Muscle of back (tissue), 11 donors: ENCODE data around the gene SV2C. TPM values are rescaled to one million over a fixed set of nuclear protein-coding genes. Genes with fewer than 3 reads are reported as not detected.

Source experiments
- DNase-seq, 3 donors: peaks; one replicate each; pipeline versions ENCODE4 v3.0.0 to v3.0.0-alpha.2; 2013
- polyA plus RNA-seq, 10 donors: library from polyadenylated mRNA; unstranded; fragments of 120-200 nt; gene quantifications; one replicate each; pipeline ENCODE4 v1.2.1, GENCODE V29; 2013; ENCODE audit not compliant: insufficient read length in 10 of 10

Gene SV2C
- polyA plus RNA-seq, 10 donors, result 0.03 to 0.23 (median 0.06) TPM; not detected in 1

DNA sequence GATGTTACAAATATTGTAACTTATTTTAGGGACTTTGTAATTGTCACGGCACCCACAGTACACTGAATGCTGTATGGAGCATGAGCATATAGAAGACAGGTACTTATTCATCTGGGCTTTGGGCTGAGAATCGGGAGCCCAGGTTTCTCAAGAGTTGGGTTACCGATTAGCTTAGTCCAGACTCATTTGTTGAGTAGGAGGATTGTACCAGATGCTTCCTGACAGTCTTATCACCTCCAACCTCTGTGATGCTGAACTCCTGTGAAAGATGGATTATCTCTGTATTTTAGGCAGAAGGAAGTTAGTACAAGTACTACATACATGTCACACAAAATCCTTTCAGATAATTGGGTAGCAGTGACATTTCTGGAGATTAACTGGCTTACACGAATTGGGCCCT is 79.2 kb downstream of the SV2C start:
- DNase-seq, result no peak

DNA sequence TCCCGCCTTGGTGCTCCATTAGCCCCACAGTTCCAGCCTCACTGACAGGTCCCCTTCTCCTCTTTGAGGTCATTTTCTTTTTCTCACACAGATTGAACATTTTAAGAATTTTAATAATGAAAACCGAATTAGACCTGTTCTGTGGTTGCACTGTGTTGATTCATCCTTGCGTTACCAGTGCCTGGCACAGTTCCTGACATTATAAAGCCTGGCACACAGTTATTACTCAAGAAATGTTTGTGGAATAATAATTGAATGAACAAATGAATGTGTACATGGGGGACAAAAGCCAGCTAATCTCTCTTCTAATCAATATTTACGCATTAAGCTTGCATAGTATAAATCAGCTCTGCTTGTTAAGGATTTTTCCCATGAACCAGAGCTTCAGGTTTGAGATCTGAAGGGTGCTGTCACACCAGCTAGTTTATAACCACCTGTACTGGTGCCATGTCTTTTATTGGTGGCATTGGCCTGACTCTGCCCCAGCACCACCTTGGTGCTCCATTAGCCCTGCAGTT is 80.0 kb downstream of the SV2C start:
- no peak for DNase-seq

GRCh38 chr5:76165029-76165428 is 81.8 kb downstream of the SV2C start:
- no peak for DNase-seq

DNA sequence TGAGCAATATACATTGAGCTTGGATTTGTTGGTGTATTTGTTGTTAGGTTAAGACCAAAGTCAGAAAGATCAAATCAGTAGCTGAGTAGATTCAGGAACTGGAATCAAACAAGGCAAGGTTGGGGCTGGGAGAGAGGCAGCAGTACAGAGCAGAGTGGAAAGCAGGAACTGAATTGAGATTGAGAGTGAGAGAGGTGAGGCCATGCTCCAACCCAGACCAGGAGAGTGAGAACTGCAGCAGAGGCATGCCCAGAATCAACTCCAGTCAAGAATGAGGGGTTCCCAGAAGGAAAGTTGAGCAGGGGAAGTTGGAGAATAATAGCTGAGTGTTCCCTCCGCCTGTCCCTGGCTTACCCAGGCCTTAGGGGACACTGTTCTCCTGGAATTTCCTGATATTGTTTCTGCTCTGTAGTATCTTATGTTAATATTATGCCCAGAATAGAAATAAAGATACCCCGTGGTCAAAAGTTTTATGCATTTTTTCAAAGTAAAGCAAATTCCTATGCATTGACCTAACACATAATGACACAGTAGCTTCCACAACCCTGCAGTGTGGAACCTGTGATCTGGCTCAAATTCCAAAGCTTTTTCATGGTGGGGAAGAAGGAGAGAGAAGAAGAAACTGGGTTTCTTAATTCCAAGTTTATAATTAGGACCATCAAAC is 82.7 kb downstream of the SV2C start:
- DNase-seq, result no peak

DNA sequence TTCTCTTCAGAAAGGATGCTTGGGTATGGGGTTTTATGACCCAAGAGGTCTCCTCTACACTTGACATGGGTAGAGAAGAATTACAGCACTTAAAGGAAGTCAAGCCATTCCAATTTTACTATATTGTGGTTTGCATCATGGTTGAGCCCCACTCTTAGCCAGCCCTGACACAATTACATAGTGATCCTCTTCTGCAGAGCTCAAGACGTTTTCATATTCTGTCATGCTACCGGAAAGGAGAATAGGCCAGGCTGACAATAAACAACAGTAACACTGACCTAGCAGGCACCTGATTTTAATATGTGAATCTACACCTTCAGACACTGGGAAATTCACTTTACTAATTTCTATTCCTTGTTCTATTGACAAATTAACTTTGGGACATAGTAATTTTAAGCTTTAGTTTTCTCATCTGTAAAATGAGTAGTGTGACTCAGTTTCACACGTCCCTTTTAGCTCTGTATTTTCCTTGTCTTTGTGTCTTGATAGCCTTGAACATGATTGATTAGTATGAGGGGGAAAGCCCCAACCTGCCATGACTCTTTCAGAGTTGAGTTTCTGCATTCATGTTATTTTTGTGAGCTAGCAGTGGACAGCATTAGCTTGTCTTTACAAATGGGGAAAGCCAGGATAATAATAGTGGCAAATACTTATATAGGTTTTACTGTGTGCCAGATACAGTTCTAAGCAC is 83.8 kb downstream of the SV2C start:
- no peak for DNase-seq

- no peak for DNase-seq
Measured at GRCh38 chr5:76169146-76169905, 86.1 kb downstream of the SV2C start.

GRCh38 chr5:76174101-76174500 is 90.9 kb downstream of the SV2C start:
- DNase-seq, result no peak

DNA sequence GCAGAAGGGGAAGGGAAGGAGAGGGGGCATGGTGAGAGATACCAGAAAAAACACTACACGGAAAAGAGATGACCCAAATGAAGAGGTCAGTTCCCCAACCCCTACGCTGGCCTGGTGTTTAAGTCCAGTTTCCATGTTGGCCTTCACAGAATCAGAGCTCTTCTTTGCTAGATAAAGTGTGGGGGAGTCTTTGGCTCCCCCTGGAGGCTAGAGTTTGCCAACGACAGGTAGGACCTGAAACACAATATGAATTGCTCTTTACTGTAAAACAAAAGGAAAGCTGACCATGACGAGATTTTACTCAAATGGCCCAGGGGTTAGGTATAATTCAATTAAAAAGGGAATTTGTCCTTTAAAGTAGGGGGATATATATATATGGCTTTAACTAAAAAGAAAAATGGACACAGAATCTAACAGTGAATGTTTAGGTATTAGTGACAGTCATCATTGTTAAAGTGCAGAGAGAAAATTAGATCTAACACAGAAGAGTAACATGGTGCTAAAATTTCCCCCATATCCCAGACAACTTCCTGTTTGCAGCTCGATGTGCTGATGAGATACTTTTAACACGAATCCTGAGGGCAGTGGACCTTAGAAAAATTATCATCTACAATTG is 92.0 kb downstream of the SV2C start:
- DNase-seq, result peak; percentile 22 to 43 (median 31)

DNA sequence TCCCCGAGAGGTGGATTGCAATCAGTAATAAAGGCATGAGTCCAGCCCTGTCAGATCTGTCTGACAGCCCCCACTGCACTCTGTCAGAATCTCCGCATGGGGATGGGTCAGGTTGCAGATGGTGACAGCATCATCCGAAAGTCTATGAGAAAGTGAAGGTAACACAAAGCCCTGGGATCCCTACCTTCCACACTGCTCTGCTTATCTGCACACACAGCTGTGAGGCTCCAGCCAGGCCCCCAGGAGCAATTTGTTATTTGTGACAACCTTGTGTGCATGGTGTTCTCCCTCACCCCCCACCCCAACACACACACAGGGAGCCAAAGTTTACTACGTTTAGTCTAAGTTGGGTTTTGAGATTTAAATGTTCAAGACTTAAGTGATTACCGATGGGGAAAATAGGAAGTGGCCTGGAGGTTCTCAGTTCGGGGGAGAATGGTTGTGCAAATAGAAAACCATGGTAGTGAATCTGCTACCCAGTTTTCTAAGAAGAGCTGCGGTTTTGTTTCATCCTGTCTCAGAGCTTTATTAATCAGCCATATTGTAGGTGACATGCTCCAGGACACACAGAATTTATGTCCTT is 92.7 kb downstream of the SV2C start:
- DNase-seq, result no peak

DNA sequence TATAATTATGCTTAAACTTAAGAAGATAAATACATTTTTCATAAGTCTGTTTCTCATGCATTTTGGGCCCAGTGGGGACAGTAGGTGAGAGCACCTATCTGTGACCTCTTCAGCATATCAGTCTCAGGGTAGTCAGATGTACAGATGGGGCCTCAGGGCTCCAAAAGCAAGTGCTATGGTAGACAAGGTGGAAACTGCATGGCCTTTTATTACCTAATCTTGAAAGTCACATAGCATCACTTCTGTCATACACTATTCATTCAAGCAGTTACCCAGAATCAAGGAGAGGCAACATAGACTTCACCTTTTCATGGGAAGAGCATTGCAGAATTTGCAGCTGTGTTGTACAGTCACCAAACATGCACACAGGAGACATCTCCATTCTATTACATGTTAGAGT is 94.8 kb downstream of the SV2C start:
- no peak for DNase-seq

DNA sequence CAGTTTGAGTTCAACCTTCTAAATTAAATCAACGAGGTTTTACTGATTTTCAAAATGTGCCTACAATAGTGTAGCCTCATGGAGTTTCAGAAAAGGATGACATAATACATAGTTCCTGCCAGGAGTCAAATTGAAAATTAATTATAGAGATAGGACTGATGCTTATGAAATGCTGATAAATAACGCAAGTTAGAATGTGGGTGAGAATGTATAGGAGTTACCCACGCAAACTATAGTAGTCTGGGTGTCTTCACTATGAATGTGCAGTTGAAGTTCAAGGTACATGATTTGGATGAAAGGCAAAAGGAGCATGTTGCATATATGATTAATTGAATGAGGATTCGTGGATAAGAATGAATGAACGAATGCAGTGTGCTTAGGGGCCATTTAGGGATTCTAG is 95.7 kb downstream of the SV2C start:
- DNase-seq, result no peak

GRCh38 chr5:76180814-76181805 is 97.9 kb downstream of the SV2C start:
- no peak for DNase-seq

GRCh38 chr5:76187386-76187785 is 104.2 kb downstream of the SV2C start:
- no peak for DNase-seq

- DNase-seq, result no peak
Measured at GRCh38 chr5:76190356-76190755, 107.2 kb downstream of the SV2C start.

DNA sequence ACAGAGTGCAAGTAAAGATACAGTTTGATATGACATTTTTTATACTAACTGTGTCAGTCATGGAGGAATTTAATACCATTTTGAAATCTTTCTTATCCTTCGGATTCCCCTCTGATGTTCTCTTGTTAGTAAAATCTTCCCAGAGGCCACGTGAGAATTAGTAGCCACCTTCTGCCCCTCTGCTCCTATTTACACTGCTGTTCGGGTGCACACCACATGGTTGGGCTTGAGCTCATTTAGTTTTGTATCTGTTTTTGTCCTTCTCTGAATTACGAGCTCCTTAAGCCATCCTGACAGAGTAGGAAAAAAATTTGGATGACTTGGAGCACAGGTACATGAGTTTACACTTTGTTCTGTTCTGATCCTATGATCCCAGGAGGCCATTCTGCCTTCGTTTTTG is 109.7 kb downstream of the SV2C start:
- DNase-seq, result no peak

DNA sequence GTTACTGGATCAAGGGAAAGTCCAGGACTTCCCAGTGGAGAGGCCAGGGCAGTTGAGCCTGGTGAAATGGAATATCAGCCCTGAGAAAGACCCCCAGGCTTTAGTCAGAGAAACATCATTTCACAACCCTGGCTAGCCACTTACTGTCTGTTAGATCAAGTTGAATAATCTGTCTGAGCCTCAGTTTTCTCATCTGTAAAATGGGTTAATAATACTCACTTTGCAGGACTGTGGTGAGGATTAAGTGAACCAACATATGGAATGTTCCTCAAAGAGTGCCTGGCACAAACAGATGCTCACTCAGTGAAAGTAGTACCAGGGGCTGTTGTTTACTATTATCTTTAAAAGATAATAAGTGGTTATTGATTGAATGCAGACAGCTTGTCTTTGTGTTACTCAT is 110.5 kb downstream of the SV2C start:
- no peak for DNase-seq

DNA sequence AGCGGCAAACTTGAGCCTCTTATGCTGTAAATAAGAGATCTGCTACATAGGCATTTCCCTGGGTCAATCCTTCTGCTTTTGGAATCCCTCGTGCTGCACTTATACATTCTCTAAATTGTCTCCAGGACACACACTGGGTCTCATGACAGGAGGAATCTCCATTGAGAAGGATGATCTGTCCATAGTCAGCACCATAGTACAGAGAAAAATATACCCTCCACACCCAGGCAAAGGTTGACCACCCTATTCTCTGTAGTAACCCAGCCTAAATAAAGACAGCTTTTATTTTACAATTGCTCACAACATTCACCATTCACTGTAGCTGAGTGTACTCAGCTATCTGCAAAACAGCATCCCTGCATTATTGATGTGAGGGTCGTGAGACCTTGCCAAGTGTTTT is 111.2 kb downstream of the SV2C start:
- DNase-seq, result no peak

DNA sequence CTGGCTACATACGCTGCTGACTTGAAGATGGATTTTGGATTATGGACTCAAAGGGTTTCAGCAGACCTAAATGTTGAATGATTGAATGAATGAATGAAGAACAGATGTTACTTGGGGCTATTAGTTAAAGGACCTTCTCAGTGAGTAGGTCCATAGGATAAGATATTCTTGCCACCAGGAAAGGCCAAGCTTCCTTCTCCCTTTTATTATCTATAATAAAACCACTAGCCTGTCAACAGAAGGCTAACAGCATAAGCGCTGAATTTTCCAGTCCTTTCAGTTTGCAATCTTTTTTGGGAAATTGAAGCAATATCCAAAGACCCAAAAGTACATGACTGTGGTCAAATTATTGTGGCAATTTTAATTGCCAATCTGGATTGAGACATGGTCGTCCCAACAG is 113.3 kb downstream of the SV2C start:
- no peak for DNase-seq

DNA sequence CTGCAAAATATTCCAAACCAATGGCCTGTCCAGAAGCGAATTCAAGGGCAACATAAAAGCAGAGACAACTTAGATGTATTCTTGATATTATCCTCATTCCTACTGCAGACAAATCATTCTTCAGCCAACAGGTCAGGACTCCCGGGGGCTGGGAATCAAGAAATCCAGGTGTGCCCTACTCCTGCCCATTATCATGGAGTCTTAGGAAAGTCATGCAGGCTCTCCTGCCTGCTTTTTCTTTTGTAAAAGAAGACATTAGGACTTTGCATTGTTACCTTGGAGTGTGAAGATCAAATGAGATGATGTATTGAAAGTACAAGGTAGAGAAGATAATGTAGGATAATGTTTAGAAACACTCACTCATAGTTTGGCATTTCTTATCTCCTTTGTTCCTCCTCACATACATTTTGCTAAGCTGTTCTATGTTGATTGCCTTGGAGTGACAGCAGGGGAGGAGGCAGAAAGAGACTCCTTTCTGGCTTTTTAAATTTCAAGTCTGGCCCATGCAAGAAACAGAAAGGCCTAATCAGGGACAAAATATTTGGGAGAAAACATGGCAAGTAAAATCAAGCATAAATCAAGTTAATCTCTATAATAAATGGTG is 113.8 kb downstream of the SV2C start:
- no peak for DNase-seq

DNA sequence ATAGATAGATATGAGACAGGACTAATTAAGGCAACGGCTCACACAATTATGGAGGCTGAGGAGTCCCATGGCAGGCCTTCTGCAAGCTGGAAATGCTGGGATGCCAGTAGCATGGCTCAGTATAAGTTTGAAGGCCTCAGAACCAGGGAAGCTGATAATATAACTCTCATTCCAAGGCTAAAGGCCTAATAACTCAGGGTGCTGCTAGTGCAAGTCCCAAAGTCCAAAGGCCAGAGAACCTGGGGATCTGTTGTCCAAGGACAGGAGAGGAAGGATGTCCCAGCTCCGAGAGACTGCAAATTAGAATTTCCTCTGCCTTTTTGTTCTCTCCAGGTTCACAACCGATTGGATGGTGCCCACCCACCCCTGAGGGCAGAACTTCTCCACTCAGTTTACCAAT is 114.5 kb downstream of the SV2C start:
- no peak for DNase-seq
